ENCODE results near the gene DNM3.

DNA sequence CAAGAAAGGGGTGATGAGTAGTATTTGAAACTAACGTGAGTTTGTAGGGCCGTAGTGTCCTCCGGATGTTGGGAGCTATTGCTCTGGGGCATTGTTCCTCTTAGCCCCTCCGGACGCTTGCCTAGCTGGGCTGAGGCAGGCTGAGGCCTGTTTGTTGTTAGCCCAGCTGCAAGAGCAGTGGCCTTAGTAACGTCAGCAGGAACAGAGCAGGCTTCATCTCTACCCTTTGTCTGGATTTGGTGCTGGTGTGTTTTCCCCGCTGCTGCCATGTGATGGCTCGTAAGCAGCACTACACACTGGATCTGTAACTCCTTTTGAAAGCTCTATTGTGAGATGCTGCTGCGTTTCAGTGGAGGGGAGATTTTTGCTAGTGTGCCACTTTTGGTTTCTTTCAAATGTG, 57.6 kb downstream of the DNM3 start:
- TF ChIP-seq, protein P1, sequence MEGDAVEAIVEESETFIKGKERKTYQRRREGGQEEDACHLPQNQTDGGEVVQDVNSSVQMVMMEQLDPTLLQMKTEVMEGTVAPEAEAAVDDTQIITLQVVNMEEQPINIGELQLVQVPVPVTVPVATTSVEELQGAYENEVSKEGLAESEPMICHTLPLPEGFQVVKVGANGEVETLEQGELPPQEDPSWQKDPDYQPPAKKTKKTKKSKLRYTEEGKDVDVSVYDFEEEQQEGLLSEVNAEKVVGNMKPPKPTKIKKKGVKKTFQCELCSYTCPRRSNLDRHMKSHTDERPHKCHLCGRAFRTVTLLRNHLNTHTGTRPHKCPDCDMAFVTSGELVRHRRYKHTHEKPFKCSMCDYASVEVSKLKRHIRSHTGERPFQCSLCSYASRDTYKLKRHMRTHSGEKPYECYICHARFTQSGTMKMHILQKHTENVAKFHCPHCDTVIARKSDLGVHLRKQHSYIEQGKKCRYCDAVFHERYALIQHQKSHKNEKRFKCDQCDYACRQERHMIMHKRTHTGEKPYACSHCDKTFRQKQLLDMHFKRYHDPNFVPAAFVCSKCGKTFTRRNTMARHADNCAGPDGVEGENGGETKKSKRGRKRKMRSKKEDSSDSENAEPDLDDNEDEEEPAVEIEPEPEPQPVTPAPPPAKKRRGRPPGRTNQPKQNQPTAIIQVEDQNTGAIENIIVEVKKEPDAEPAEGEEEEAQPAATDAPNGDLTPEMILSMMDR (IDR thresholded peaks at IDR 0.05; ENCODE audit: insufficient read depth, low read depth, low read length): no peak
- no peak for TF ChIP-seq EZH2 (IDR thresholded peaks at IDR 0.05; ENCODE audit: insufficient read depth, low read length)
